Type B pancreatic cell (in vitro differentiated cells): ENCODE measurements around the gene NR2E3. TPM values are rescaled to one million over a fixed set of nuclear protein-coding genes. Genes with fewer than 3 reads are reported as not detected.
A peak's percentile ranks its signal among the peaks of the same experiment; 100 is the strongest.
"Not testable (repeated sequence)": the region's sequence is repeated elsewhere in the genome, so short reads cannot be mapped to it uniquely, and the experiment has no call there.

Source experiments
- DNase-seq: peaks from one replicate; pipeline ENCODE4 v3.0.0; 2021; ENCODE audit warnings: mixed read lengths; ENCODE audit not compliant: unreplicated experiment; ENCODE audit errors: extremely low spot score
- H3K27ac Mint-ChIP-seq: 2 replicates; pipeline ENCODE4 v1.8.0; 2021; ENCODE audit warnings: mild to moderate bottlenecking, mixed read lengths
- H3K27me3 Mint-ChIP-seq: 2 replicates; pipeline ENCODE4 v1.8.0; 2021; ENCODE audit warnings: mixed read lengths
- H3K36me3 Mint-ChIP-seq: 2 replicates; pipeline ENCODE4 v1.8.0; 2021; ENCODE audit warnings: mixed read lengths
- H3K4me1 Mint-ChIP-seq: one replicate; pipeline ENCODE4 v1.8.0; 2021; ENCODE audit warnings: mixed read lengths; ENCODE audit not compliant: unreplicated experiment
- H3K4me3 Mint-ChIP-seq: 2 replicates; pipeline ENCODE4 v1.8.0; 2021; ENCODE audit warnings: mild to moderate bottlenecking, mixed read lengths
- H3K9me3 Mint-ChIP-seq: 2 replicates; pipeline ENCODE4 v1.8.0; 2021; ENCODE audit warnings: mixed read lengths
- total RNA-seq: library from RNA; stranded (reverse); gene quantifications from 2 replicates; pipeline ENCODE4 v1.2.1, GENCODE V29; 2021; ENCODE audit warnings: low replicate concordance
- TF ChIP-seq, protein P1 (sequence below): fragments of 200-600 bp; sonication (generic); conservative IDR thresholded peaks from 2 replicates; pipeline ENCODE4 v1.5.0; 2021; ENCODE audit warnings: antibody characterized with exemption, mild to moderate bottlenecking

The NR2E3 gene
- total RNA-seq, 1 donor from 2014 or later, result 0.94 TPM

DNA sequence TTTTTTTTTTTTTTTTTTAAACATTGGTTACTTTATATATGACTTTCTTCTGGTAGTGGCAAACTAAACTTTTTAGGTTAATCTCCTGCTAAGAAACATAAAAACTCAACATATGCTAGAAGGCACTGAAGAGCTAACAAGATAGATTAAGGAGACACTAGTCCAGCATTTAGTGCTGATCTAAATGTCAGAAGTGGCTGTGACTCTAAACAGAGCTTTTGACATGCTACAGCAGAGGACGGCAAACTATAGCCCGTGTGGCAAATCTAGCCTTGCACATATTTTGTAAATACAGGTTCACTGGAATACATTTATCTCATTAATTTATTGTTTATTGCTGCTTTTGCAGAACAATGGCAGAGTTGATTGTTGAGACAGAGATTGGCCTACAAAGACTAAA lies 20.6 kb downstream of the NR2E3 start:
- TF ChIP-seq, protein P1, sequence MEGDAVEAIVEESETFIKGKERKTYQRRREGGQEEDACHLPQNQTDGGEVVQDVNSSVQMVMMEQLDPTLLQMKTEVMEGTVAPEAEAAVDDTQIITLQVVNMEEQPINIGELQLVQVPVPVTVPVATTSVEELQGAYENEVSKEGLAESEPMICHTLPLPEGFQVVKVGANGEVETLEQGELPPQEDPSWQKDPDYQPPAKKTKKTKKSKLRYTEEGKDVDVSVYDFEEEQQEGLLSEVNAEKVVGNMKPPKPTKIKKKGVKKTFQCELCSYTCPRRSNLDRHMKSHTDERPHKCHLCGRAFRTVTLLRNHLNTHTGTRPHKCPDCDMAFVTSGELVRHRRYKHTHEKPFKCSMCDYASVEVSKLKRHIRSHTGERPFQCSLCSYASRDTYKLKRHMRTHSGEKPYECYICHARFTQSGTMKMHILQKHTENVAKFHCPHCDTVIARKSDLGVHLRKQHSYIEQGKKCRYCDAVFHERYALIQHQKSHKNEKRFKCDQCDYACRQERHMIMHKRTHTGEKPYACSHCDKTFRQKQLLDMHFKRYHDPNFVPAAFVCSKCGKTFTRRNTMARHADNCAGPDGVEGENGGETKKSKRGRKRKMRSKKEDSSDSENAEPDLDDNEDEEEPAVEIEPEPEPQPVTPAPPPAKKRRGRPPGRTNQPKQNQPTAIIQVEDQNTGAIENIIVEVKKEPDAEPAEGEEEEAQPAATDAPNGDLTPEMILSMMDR, result no peak
- Mint-ChIP-seq H3K27me3 (no peaks in the 10 kb centered on the region), H3K9me3 (no peaks in the 10 kb centered on the region), H3K4me1 (no peaks in the 10 kb centered on the region), H3K4me3 (no peak overlapping the region), H3K36me3 (peaks cover 38% of the 10 kb centered on the region), H3K27ac (no peak overlapping the region)
- no peak for DNase-seq

DNA sequence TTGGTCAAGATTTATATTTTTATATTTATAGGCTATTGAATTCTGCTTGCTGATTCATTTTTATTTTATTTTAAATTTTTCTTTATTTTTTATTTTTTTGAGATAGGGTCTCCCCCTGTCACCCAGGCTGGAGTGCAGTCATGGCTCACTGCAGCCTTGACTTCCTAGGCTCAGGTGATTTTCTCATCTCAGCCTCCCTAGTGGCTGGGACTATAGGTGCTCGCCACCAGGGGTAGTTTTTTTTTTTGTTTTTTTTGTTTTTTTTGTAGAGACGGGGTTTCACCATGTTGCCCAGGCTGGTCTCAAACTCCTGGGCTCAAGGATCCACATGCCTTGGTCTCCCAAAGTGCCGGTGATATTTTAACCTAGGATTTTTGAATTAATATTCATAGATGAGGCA lies 31.2 kb downstream of the NR2E3 start:
- no peak for DNase-seq
- Mint-ChIP-seq H3K27me3 (no peaks in the 10 kb centered on the region), H3K9me3 (peaks cover 4% of the 10 kb centered on the region), H3K4me3 (no peak overlapping the region), H3K36me3 (peaks cover 23% of the 10 kb centered on the region), H3K27ac (no peak overlapping the region), H3K4me1 (no peaks in the 10 kb centered on the region)
- TF ChIP-seq, protein P1, result peak; percentile 55

DNA sequence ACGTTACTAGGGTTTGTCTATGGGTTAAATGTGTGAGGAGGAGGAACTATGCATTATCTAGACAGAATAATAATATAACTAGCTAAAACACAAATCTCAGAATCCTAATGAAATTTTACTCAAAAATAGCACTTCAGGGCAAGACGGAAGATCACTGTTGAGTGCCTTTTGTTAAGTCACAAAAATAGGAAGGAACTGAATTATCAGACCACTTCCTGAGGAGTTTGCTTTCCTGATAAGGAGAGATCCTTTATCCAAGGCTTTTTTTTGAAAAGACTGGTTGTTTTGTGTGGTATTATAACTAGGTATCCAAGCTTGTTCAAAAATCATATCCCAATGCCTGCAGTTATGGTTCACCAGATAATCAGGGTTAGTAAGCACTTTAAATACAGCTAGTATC lies 34.6 kb downstream of the NR2E3 start:
- Mint-ChIP-seq H3K36me3 (peaks cover 34% of the 10 kb centered on the region), H3K9me3 (peaks cover 4% of the 10 kb centered on the region), H3K4me1 (no peaks in the 10 kb centered on the region), H3K27me3 (no peaks in the 10 kb centered on the region), H3K27ac (no peak overlapping the region), H3K4me3 (no peak overlapping the region)
- DNase-seq, result no peak
- TF ChIP-seq, protein P1, result no peak

DNA sequence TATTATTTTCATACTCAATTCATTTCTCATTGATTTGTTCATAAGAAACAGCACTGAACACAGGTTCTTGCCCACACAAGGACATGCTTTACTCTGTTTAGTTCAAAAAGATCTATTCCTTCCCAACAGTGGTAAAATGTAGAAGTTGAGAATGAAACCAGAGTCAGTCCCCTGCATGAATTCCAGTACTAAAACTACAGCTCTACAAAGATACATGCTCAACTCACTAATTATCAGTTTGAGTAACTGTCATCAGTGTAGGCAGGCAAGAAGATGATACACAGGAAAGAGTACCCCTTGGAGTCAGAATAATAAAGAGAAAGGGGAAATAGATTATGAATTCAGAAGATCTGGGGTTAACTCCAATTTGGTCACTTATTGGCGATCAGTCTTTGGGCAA lies 43.2 kb downstream of the NR2E3 start:
- TF ChIP-seq, protein P1, result no peak
- peaks cover 30% of the 10 kb centered on the region for H3K36me3 Mint-ChIP-seq
- H3K27ac Mint-ChIP-seq, result no peak overlapping the region
- H3K27me3 Mint-ChIP-seq, result no peaks in the 10 kb centered on the region
- H3K4me3 Mint-ChIP-seq, result no peak overlapping the region
- H3K4me1 Mint-ChIP-seq, result no peaks in the 10 kb centered on the region
- no peaks in the 10 kb centered on the region for H3K9me3 Mint-ChIP-seq
- no peak for DNase-seq

DNA sequence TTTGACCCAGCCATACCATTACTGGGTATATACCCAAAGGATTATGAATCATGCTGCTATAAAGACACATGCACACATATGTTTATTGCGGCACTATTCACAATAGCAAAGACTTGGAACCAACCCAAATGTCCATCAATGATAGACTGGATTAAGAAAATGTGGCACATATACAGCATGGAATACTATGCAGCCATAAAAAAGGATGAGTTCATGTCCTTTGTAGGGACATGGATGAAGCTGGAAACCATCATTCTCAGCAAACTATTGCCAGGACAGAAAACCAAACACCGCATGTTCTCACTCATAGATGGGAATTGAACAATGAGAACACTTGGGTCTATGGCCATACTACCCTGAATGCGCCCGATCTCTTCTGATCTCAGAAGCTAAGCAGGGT lies 47.9 kb downstream of the NR2E3 start:
- not testable (repeated sequence) for H3K9me3 Mint-ChIP-seq, H3K27me3 Mint-ChIP-seq, H3K4me3 Mint-ChIP-seq, H3K27ac Mint-ChIP-seq, H3K4me1 Mint-ChIP-seq, DNase-seq
- H3K36me3 Mint-ChIP-seq, result peaks cover 28% of the 10 kb centered on the region
